H1 (cell line): Measurements from ENCODE around the gene BUB1B. TPM values are rescaled to one million over a fixed set of nuclear protein-coding genes. Genes with fewer than 3 reads are reported as not detected.

Source experiments
- GABPA ChIP-seq: IDR thresholded peaks from 2 replicates; pipeline ENCODE4 v1.6.1; 2011; ENCODE audit warnings: mild to moderate bottlenecking, low read length, moderate library complexity, borderline replicate concordance; ENCODE audit not compliant: insufficient read depth
- HDAC2 ChIP-seq, 2 experiments: fragments of 300-600 bp in 1 of 2; sonication (generic) in 1 of 2; IDR thresholded peaks; 2 replicates each; pipeline ENCODE4 v1.6.1; 2011 to 2012; ENCODE audit warnings: low read depth in 2 of 2, low read length in 2 of 2, mild to moderate bottlenecking in 2 of 2, moderate library complexity in 2 of 2, borderline replicate concordance in 1 of 2, inconsistent platforms in 1 of 2
- HDAC6 ChIP-seq: IDR thresholded peaks from one replicate; pipeline ENCODE4 v1.7.1; 2012; ENCODE audit warnings: low read depth, mild to moderate bottlenecking, inconsistent platforms, low read length, moderate library complexity
- JUND ChIP-seq: IDR thresholded peaks from 2 replicates; pipeline ENCODE4 v1.6.1; 2011; ENCODE audit warnings: mild to moderate bottlenecking, improper control_type of control experiment, low read length
- NRF1 ChIP-seq: IDR thresholded peaks from 2 replicates; pipeline ENCODE4 v1.6.1; 2011; ENCODE audit warnings: mild to moderate bottlenecking, low read depth, low read length, improper control_type of control experiment
- POU5F1 ChIP-seq: IDR thresholded peaks from 2 replicates; pipeline ENCODE4 v1.6.1; 2011; ENCODE audit warnings: low read depth, mild to moderate bottlenecking, low read length, moderate library complexity
- SIRT6 ChIP-seq: IDR thresholded peaks from one replicate; pipeline ENCODE4 v1.7.1; 2012; ENCODE audit warnings: low read length, inconsistent platforms
- SRF ChIP-seq: IDR thresholded peaks from 2 replicates; pipeline ENCODE4 v1.6.1; 2011; ENCODE audit warnings: mild to moderate bottlenecking, low read depth, low read length, moderate library complexity
- TEAD4 ChIP-seq: IDR thresholded peaks from 2 replicates; pipeline ENCODE4 v1.6.1; 2012; ENCODE audit warnings: low read depth, low read length, inconsistent platforms, mixed read lengths
- polyA plus RNA-seq, 7 experiments: library from polyadenylated mRNA; depleted of rRNA in 3 of 7; stranded (reverse) in 5 of 7; unstranded in 2 of 7; fragments of >200 nt in 5 of 7; fragments of 200-250 nt in 2 of 7; gene quantifications; 1 replicate in 5 of 7; 2 replicates in 1 of 7; 4 replicates in 1 of 7; pipeline versions ENCODE4 v1.2.1 to v1.2.3, GENCODE V29; 2011 to 2013; ENCODE audit warnings: missing spikeins in 2 of 7, mixed read lengths in 2 of 7
- total RNA-seq: library from RNA; stranded (reverse); fragmentation: NEBNext Ultra II Directional; extraction: Animal tissue kit (Norgen Biotek cat#: 25700); gene quantifications from 2 replicates; pipeline ENCODE4 v1.2.1, GENCODE V29; 2021

BUB1B gene
- total and polyA plus RNA-seq, 2 of the 8 experiments (the other 6 are each of a cell fraction or from before 2014, with no cell fraction given): 48.9 to 144 TPM

DNA sequence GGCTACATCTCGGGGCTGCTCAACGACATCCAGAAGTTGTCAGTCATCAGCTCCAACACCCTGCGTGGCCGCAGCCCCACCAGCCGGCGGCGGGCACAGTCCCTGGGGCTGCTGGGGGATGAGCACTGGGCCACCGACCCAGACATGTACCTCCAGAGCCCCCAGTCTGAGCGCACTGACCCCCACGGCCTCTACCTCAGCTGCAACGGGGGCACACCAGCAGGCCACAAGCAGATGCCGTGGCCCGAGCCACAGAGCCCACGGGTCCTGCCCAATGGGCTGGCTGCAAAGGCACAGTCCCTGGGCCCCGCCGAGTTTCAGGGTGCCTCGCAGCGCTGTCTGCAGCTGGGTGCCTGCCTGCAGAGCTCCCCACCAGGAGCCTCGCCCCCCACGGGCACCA lies 105.0 kb downstream of the BUB1B start (continued):
- TF ChIP-seq HDAC2 (IDR thresholded peaks at IDR 0.05; ENCODE audit: borderline replicate concordance in 1 of 2, low read depth in 2 of 2, low read length in 2 of 2) (no peak), NRF1 (no peak), JUND (no peak), SIRT6 (no peak), GABPA (no peak), SRF (no peak), HDAC6 (no peak), POU5F1 (no peak), TEAD4 (no peak)
